Measurements from ENCODE around the gene SMARCC1. TPM values are rescaled to one million over a fixed set of nuclear protein-coding genes. Genes with fewer than 3 reads are reported as not detected.

The SMARCC1 gene
- total RNA-seq, 1 donor from 2014 or later: 146 TPM

- Histone ChIP-seq H3K36me3 (ENCODE audit: insufficient read depth, low read length) (peaks cover 66% of the 10 kb centered on the region), H3K9ac (ENCODE audit: low read length) (no peak overlapping the region), H3K27ac (ENCODE audit: low read depth, low read length) (no peak overlapping the region), H3K4me3 (ENCODE audit: insufficient read depth, low read depth, low read length) (no peak overlapping the region), H3K79me2 (ENCODE audit: insufficient read depth, low read length) (no peaks in the 10 kb centered on the region), H3K27me3 (ENCODE audit: insufficient read depth, low read length) (no peaks in the 10 kb centered on the region), H2AFZ (ENCODE audit: low read depth, low read length) (no peak overlapping the region), H3K4me1 (ENCODE audit: insufficient read depth, low read length) (peaks cover 3% of the 10 kb centered on the region), H3K9me3 (ENCODE audit: insufficient read depth, low read depth, low read length) (no peaks in the 10 kb centered on the region), H4K20me1 (ENCODE audit: insufficient read depth, low read length) (peaks cover 3% of the 10 kb centered on the region), H3K4me2 (ENCODE audit: low read length) (no peak overlapping the region)
- no peaks in the 10 kb centered on the region for H3K9me3 Mint-ChIP-seq (ENCODE audit: unreplicated experiment)
- no peak overlapping the region for H3K4me3 Mint-ChIP-seq (ENCODE audit: unreplicated experiment)
- FAIRE-seq (no peak), DNase-seq (ENCODE audit: low read depth) (no peak)
- H3K36me3 Mint-ChIP-seq (ENCODE audit: low read depth, unreplicated experiment): peaks cover 7% of the 10 kb centered on the region
- H3K27ac Mint-ChIP-seq (ENCODE audit: unreplicated experiment): no peak overlapping the region
- H3K4me1 Mint-ChIP-seq (ENCODE audit: low read depth, unreplicated experiment): peaks cover 3% of the 10 kb centered on the region
- H3K27me3 Mint-ChIP-seq (ENCODE audit: low read depth, unreplicated experiment): no peaks in the 10 kb centered on the region
- TF ChIP-seq, protein P1, sequence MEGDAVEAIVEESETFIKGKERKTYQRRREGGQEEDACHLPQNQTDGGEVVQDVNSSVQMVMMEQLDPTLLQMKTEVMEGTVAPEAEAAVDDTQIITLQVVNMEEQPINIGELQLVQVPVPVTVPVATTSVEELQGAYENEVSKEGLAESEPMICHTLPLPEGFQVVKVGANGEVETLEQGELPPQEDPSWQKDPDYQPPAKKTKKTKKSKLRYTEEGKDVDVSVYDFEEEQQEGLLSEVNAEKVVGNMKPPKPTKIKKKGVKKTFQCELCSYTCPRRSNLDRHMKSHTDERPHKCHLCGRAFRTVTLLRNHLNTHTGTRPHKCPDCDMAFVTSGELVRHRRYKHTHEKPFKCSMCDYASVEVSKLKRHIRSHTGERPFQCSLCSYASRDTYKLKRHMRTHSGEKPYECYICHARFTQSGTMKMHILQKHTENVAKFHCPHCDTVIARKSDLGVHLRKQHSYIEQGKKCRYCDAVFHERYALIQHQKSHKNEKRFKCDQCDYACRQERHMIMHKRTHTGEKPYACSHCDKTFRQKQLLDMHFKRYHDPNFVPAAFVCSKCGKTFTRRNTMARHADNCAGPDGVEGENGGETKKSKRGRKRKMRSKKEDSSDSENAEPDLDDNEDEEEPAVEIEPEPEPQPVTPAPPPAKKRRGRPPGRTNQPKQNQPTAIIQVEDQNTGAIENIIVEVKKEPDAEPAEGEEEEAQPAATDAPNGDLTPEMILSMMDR (IDR thresholded peaks at IDR 0.05; ENCODE audit: insufficient read depth, low read depth, low read length): no peak
- TF ChIP-seq EZH2 (IDR thresholded peaks at IDR 0.05; ENCODE audit: insufficient read depth, low read length): no peak
These were observed 93.2 kb downstream of the SMARCC1 start for GRCh38 chr3:47688488-47688887.

GRCh38 chr3:47685037-47685436, 96.7 kb downstream of the SMARCC1 start:
- FAIRE-seq (no peak), DNase-seq (ENCODE audit: low read depth) (peak; percentile 49)
- H3K27me3 Mint-ChIP-seq (ENCODE audit: low read depth, unreplicated experiment): no peaks in the 10 kb centered on the region
- no peak overlapping the region for H3K9ac ChIP-seq (ENCODE audit: low read length)
- no peak overlapping the region for H3K4me3 Mint-ChIP-seq (ENCODE audit: unreplicated experiment)
- TF ChIP-seq, protein P1 (IDR thresholded peaks at IDR 0.05; ENCODE audit: insufficient read depth, low read depth, low read length): no peak
- no peak for TF ChIP-seq EZH2 (IDR thresholded peaks at IDR 0.05; ENCODE audit: insufficient read depth, low read length)
- peaks cover 5% of the 10 kb centered on the region for H4K20me1 ChIP-seq (ENCODE audit: insufficient read depth, low read length)
- H3K4me1 Mint-ChIP-seq (ENCODE audit: low read depth, unreplicated experiment): peaks cover 3% of the 10 kb centered on the region
- H3K27ac ChIP-seq (ENCODE audit: low read depth, low read length): no peak overlapping the region
- H3K36me3 Mint-ChIP-seq (ENCODE audit: low read depth, unreplicated experiment): peaks cover 8% of the 10 kb centered on the region
- H3K36me3 ChIP-seq (ENCODE audit: insufficient read depth, low read length): peaks cover 60% of the 10 kb centered on the region
- H3K27ac Mint-ChIP-seq (ENCODE audit: unreplicated experiment): no peak overlapping the region
- no peak overlapping the region for H3K4me2 ChIP-seq (ENCODE audit: low read length)
- no peak overlapping the region for H2AFZ ChIP-seq (ENCODE audit: low read depth, low read length)
- no peak overlapping the region for H3K4me3 ChIP-seq (ENCODE audit: insufficient read depth, low read depth, low read length)
- no peaks in the 10 kb centered on the region for H3K9me3 Mint-ChIP-seq (ENCODE audit: unreplicated experiment)
- H3K9me3 ChIP-seq (ENCODE audit: insufficient read depth, low read depth, low read length): no peaks in the 10 kb centered on the region
- no peaks in the 10 kb centered on the region for H3K27me3 ChIP-seq (ENCODE audit: insufficient read depth, low read length)
- H3K4me1 ChIP-seq (ENCODE audit: insufficient read depth, low read length): peaks cover 3% of the 10 kb centered on the region
- H3K79me2 ChIP-seq (ENCODE audit: insufficient read depth, low read length): no peaks in the 10 kb centered on the region

GRCh38 chr3:47681016-47681415, 100.7 kb downstream of the SMARCC1 start:
- H3K9me3 Mint-ChIP-seq (ENCODE audit: unreplicated experiment): no peaks in the 10 kb centered on the region
- Histone ChIP-seq H4K20me1 (ENCODE audit: insufficient read depth, low read length) (peaks cover 22% of the 10 kb centered on the region), H3K9ac (ENCODE audit: low read length) (no peak overlapping the region), H3K9me3 (ENCODE audit: insufficient read depth, low read depth, low read length) (no peaks in the 10 kb centered on the region), H3K79me2 (ENCODE audit: insufficient read depth, low read length) (no peaks in the 10 kb centered on the region), H3K27me3 (ENCODE audit: insufficient read depth, low read length) (no peaks in the 10 kb centered on the region), H3K4me2 (ENCODE audit: low read length) (no peak overlapping the region), H3K4me3 (ENCODE audit: insufficient read depth, low read depth, low read length) (no peak overlapping the region), H2AFZ (ENCODE audit: low read depth, low read length) (no peak overlapping the region), H3K27ac (ENCODE audit: low read depth, low read length) (no peak overlapping the region), H3K36me3 (ENCODE audit: insufficient read depth, low read length) (peaks cover 51% of the 10 kb centered on the region), H3K4me1 (ENCODE audit: insufficient read depth, low read length) (peaks cover 3% of the 10 kb centered on the region)
- H3K27me3 Mint-ChIP-seq (ENCODE audit: low read depth, unreplicated experiment): no peaks in the 10 kb centered on the region
- peaks cover 15% of the 10 kb centered on the region for H3K36me3 Mint-ChIP-seq (ENCODE audit: low read depth, unreplicated experiment)
- no peak for DNase-seq (ENCODE audit: low read depth)
- peaks cover 3% of the 10 kb centered on the region for H3K4me1 Mint-ChIP-seq (ENCODE audit: low read depth, unreplicated experiment)
- no peak overlapping the region for H3K4me3 Mint-ChIP-seq (ENCODE audit: unreplicated experiment)
- TF ChIP-seq, protein P1 (IDR thresholded peaks at IDR 0.05; ENCODE audit: insufficient read depth, low read depth, low read length): no peak
- no peak for TF ChIP-seq EZH2 (IDR thresholded peaks at IDR 0.05; ENCODE audit: insufficient read depth, low read length)
- H3K27ac Mint-ChIP-seq (ENCODE audit: unreplicated experiment): no peak overlapping the region
- FAIRE-seq: no peak
